Neuronal stem cell (in vitro differentiated cells): ENCODE data around the gene SEC31A.
"Not testable (repeated sequence)": the region's sequence is repeated elsewhere in the genome, so short reads cannot be mapped to it uniquely, and the experiment has no call there.

Experiments
- DNase-seq: peaks from one replicate; pipeline ENCODE4 v3.0.0-alpha.2; 2013; ENCODE audit warnings: low spot score
- H2AFZ ChIP-seq: one replicate; pipeline ENCODE4 v1.6.1; 2013; ENCODE audit warnings: mild to moderate bottlenecking, low read length, inconsistent platforms
- H2AK5ac ChIP-seq: 2 replicates; pipeline ENCODE4 v1.6.1; 2013; ENCODE audit warnings: low read depth, mild to moderate bottlenecking, inconsistent platforms, low read length, moderate library complexity, mixed read lengths
- H2BK120ac ChIP-seq: 2 replicates; pipeline ENCODE4 v1.6.1; 2013; ENCODE audit warnings: low read depth, mild to moderate bottlenecking, inconsistent platforms, low read length, moderate library complexity, mixed read lengths
- H2BK12ac ChIP-seq: one replicate; pipeline ENCODE4 v1.6.1; 2013; ENCODE audit warnings: low read length, inconsistent platforms
- H2BK15ac ChIP-seq: 2 replicates; pipeline ENCODE4 v1.6.1; 2013; ENCODE audit warnings: mild to moderate bottlenecking, low read length, inconsistent platforms, mixed read lengths
- H2BK5ac ChIP-seq: one replicate; pipeline ENCODE4 v1.6.1; 2013; ENCODE audit warnings: inconsistent platforms, mild to moderate bottlenecking, low read length, moderate library complexity
- H3K14ac ChIP-seq: one replicate; pipeline ENCODE4 v1.6.1; 2013; ENCODE audit warnings: low read length, inconsistent platforms
- H3K18ac ChIP-seq: 2 replicates; pipeline ENCODE4 v1.6.1; 2013; ENCODE audit warnings: low read length, inconsistent platforms
- H3K23ac ChIP-seq: 2 replicates; pipeline ENCODE4 v1.6.1; 2013; ENCODE audit warnings: low read depth, mild to moderate bottlenecking, mixed read lengths, low read length, inconsistent platforms; ENCODE audit not compliant: poor library complexity
- H3K27ac ChIP-seq: replicated peaks from 3 replicates; pipeline ENCODE4 v1.5.1; 2013; ENCODE audit warnings: low read length, inconsistent platforms
- H3K27me3 ChIP-seq, 3 experiments: 2 replicates each; pipeline ENCODE4 v1.6.1; 2013; ENCODE audit warnings: low read length in 3 of 3, mild to moderate bottlenecking in 2 of 3, inconsistent platforms in 1 of 3, low read depth in 1 of 3, mixed read lengths in 1 of 3, moderate library complexity in 1 of 3; ENCODE audit not compliant: control insufficient read depth in 3 of 3, insufficient read depth in 3 of 3
- H3K36me3 ChIP-seq, 2 donors: replicated peaks in 1 of 2; 2 replicates each; pipeline ENCODE4 v1.6.1; 2013; ENCODE audit warnings: low read length in 2 of 2; ENCODE audit not compliant: control insufficient read depth in 2 of 2, insufficient read depth in 2 of 2
- H3K4ac ChIP-seq: 2 replicates; pipeline ENCODE4 v1.6.1; 2013; ENCODE audit warnings: inconsistent platforms, mild to moderate bottlenecking, low read length, moderate library complexity
- H3K4me1 ChIP-seq, 2 donors: 1 replicate in 1 of 2; 2 replicates in 1 of 2; pipeline ENCODE4 v1.6.1; 2013; ENCODE audit warnings: low read length in 2 of 2, low read depth in 1 of 2; ENCODE audit not compliant: control insufficient read depth in 2 of 2, insufficient read depth in 1 of 2
- H3K4me2 ChIP-seq: one replicate; pipeline ENCODE4 v1.6.1; 2013; ENCODE audit warnings: mild to moderate bottlenecking, low read length, inconsistent platforms; ENCODE audit not compliant: insufficient read depth, poor library complexity, severe bottlenecking
- H3K4me3 ChIP-seq, 2 donors: 2 replicates each; pipeline ENCODE4 v1.5.1; 2013; ENCODE audit warnings: low read length in 2 of 2, mild to moderate bottlenecking in 2 of 2, inconsistent platforms in 1 of 2, moderate library complexity in 1 of 2
- H3K79me1 ChIP-seq: one replicate; pipeline ENCODE4 v1.6.1; 2013; ENCODE audit warnings: low read depth, mild to moderate bottlenecking, inconsistent platforms, low read length, moderate library complexity
- H3K9ac ChIP-seq: one replicate; pipeline ENCODE4 v1.6.1; 2013; ENCODE audit warnings: mild to moderate bottlenecking, low read depth, low read length, inconsistent platforms; ENCODE audit not compliant: poor library complexity
- H3K9me3 ChIP-seq, 2 donors: replicated peaks in 1 of 2; 2 replicates each; pipeline versions ENCODE3 to v1.6.1; 2013; ENCODE audit warnings: low read length in 2 of 2, mild to moderate bottlenecking in 2 of 2, inconsistent platforms in 1 of 2, low read depth in 1 of 2, mixed read lengths in 1 of 2, moderate library complexity in 1 of 2; ENCODE audit not compliant: control insufficient read depth in 2 of 2, insufficient read depth in 1 of 2
- H4K8ac ChIP-seq: one replicate; pipeline ENCODE4 v1.6.1; 2013; ENCODE audit warnings: low read depth, mild to moderate bottlenecking, inconsistent platforms, low read length, moderate library complexity
- H4K91ac ChIP-seq: one replicate; pipeline ENCODE4 v1.6.1; 2013; ENCODE audit warnings: low read length, low read depth, mild to moderate bottlenecking, inconsistent platforms; ENCODE audit not compliant: poor library complexity
- WGBS, 2 donors: extraction: QIAGEN DNeasy Blood & Tissue Kit; methylation state at CpG; one replicate each; pipeline ENCODE4 v1.1.7; 2013; ENCODE audit warnings: missing lambda C conversion rate in 2 of 2, mixed read lengths in 1 of 2; ENCODE audit not compliant: insufficient read length in 2 of 2, insufficient replicate concordance in 1 of 2; ENCODE audit errors: extremely low coverage in 2 of 2; 5-methylcytosine and 5-hydroxymethylcytosine counted together

SEC31A gene

GRCh38 chr4:82823062-82823461 lies 67.9 kb downstream of the SEC31A start:
- Histone ChIP-seq H3K4me2 (no peak overlapping the region), H4K91ac (no peak overlapping the region), H2BK12ac (no peak overlapping the region), H3K79me1 (no peaks in the 10 kb centered on the region), H2BK15ac (no peak overlapping the region), H2AFZ (no peak overlapping the region), H3K4ac (no peak overlapping the region), H3K4me3 (no peak overlapping the region), H3K27me3 (no peaks in the 10 kb centered on the region), H3K18ac (no peak overlapping the region), H3K14ac (no peak overlapping the region), H2BK120ac (no peak overlapping the region), H3K36me3 (peaks cover 26 to 97% of the 10 kb centered on the region in 2 donors), H3K27ac (no peak overlapping the region), H3K9ac (no peak overlapping the region), H3K9me3 (no peaks in the 10 kb centered on the region), H3K23ac (no peak overlapping the region), H4K8ac (no peak overlapping the region), H2AK5ac (no peak overlapping the region), H3K4me1 (no peaks in the 10 kb centered on the region), H2BK5ac (no peak overlapping the region)
- DNase-seq: no peak
- no CpG with 5 or more reads among the region's 5 CpGs for WGBS, 2 donors

- DNase-seq: no peak
- Histone ChIP-seq H3K79me1 (no peaks in the 10 kb centered on the region), H3K4ac (no peak overlapping the region), H2AFZ (no peak overlapping the region), H2BK120ac (no peak overlapping the region), H3K27ac (no peak overlapping the region), H2AK5ac (no peak overlapping the region), H4K8ac (no peak overlapping the region), H3K27me3 (no peaks in the 10 kb centered on the region), H2BK5ac (no peak overlapping the region), H3K4me3 (no peak overlapping the region), H3K36me3 (peaks cover 19 to 87% of the 10 kb centered on the region in 2 donors), H3K4me1 (no peaks in the 10 kb centered on the region), H3K18ac (no peak overlapping the region), H3K23ac (no peak overlapping the region), H3K4me2 (no peak overlapping the region), H3K9me3 (no peaks in the 10 kb centered on the region), H2BK15ac (no peak overlapping the region), H4K91ac (no peak overlapping the region), H2BK12ac (no peak overlapping the region), H3K9ac (no peak overlapping the region), H3K14ac (no peak overlapping the region)
- no CpG with 5 or more reads among the region's 2 CpGs for WGBS, 2 donors
These were observed 70.3 kb downstream of the SEC31A start for GRCh38 chr4:82820689-82821088.

GRCh38 chr4:82818664-82819662 lies 72.0 kb downstream of the SEC31A start:
- H2BK12ac ChIP-seq: no peak overlapping the region
- no peak overlapping the region for H3K18ac ChIP-seq
- no peaks in the 10 kb centered on the region for H3K9me3 ChIP-seq
- no peak overlapping the region for H4K91ac ChIP-seq
- H3K4ac ChIP-seq: no peak overlapping the region
- H2AK5ac ChIP-seq: no peak overlapping the region
- H3K4me2 ChIP-seq: no peak overlapping the region
- no peak overlapping the region for H2AFZ ChIP-seq
- no peak overlapping the region for H2BK15ac ChIP-seq
- no peaks in the 10 kb centered on the region for H3K79me1 ChIP-seq
- no peak overlapping the region for H3K27ac ChIP-seq
- H2BK120ac ChIP-seq: no peak overlapping the region
- H3K14ac ChIP-seq: no peak overlapping the region
- H3K9ac ChIP-seq: no peak overlapping the region
- no peaks in the 10 kb centered on the region for H3K27me3 ChIP-seq
- H3K23ac ChIP-seq: no peak overlapping the region
- H4K8ac ChIP-seq: no peak overlapping the region
- WGBS, 2 donors: no CpG with 5 or more reads among the region's 2 CpGs
- peaks cover 17 to 70% of the 10 kb centered on the region in 2 donors for H3K36me3 ChIP-seq
- H3K4me3 ChIP-seq: no peak overlapping the region
- H3K4me1 ChIP-seq: peaks cover 0 to 2% of the 10 kb centered on the region in 2 donors
- H2BK5ac ChIP-seq: no peak overlapping the region
- DNase-seq: no peak

- H2BK5ac ChIP-seq, H3K4me3 ChIP-seq, H3K4me2 ChIP-seq, H3K4ac ChIP-seq, H3K23ac ChIP-seq, H4K91ac ChIP-seq, H2AK5ac ChIP-seq, H3K9ac ChIP-seq, H2BK120ac ChIP-seq, H2BK12ac ChIP-seq, H2AFZ ChIP-seq, H4K8ac ChIP-seq, H2BK15ac ChIP-seq, DNase-seq, H3K27ac ChIP-seq, H3K9me3 ChIP-seq, H3K4me1 ChIP-seq, H3K27me3 ChIP-seq, H3K79me1 ChIP-seq, H3K14ac ChIP-seq, H3K18ac ChIP-seq: not testable (repeated sequence)
- peaks cover 8 to 50% of the 10 kb centered on the region in 2 donors for H3K36me3 ChIP-seq
- no CpG with 5 or more reads among the region's 6 CpGs for WGBS, 2 donors
These were observed 74.1 kb downstream of the SEC31A start for GRCh38 chr4:82816874-82817273.
